Immature natural killer cell (primary cell): Measurements from ENCODE around the gene NDUFA13. TPM values are rescaled to one million over a fixed set of nuclear protein-coding genes. Genes with fewer than 3 reads are reported as not detected.

Experiments
- DNase-seq, 3 donors: peaks; one replicate each; pipeline ENCODE4 v3.0.0; 2022; ENCODE audit warnings: mixed read lengths in 1 of 3
- H3K27ac Mint-ChIP-seq, 6 donors: one replicate each; pipeline ENCODE4 v1.8.0; 2020; ENCODE audit warnings: mixed read lengths in 6 of 6, mild to moderate bottlenecking in 5 of 6, inconsistent platforms in 4 of 6, moderate library complexity in 3 of 6
- H3K27me3 Mint-ChIP-seq, 3 donors: one replicate each; pipeline ENCODE4 v1.8.0; 2020 to 2021; ENCODE audit warnings: low read depth in 3 of 3, mild to moderate bottlenecking in 3 of 3, mixed read lengths in 3 of 3, moderate library complexity in 3 of 3, inconsistent platforms in 1 of 3
- H3K36me3 Mint-ChIP-seq, 3 donors: one replicate each; pipeline ENCODE4 v1.8.0; 2020; ENCODE audit warnings: mixed read lengths in 3 of 3, inconsistent platforms in 2 of 3, mild to moderate bottlenecking in 2 of 3
- H3K4me1 Mint-ChIP-seq, 2 donors: one replicate each; pipeline ENCODE4 v1.8.0; 2020; ENCODE audit warnings: inconsistent platforms in 2 of 2, mild to moderate bottlenecking in 2 of 2, mixed read lengths in 2 of 2, moderate library complexity in 1 of 2
- H3K4me3 Mint-ChIP-seq, 5 donors: one replicate each; pipeline ENCODE4 v1.8.0; 2020; ENCODE audit warnings: mild to moderate bottlenecking in 5 of 5, mixed read lengths in 5 of 5, inconsistent platforms in 3 of 5, moderate library complexity in 3 of 5
- H3K9me3 Mint-ChIP-seq, 6 donors: one replicate each; pipeline ENCODE4 v1.8.0; 2020; ENCODE audit warnings: mild to moderate bottlenecking in 6 of 6, mixed read lengths in 6 of 6, inconsistent platforms in 4 of 6, moderate library complexity in 3 of 6
- polyA plus RNA-seq, 3 donors: library from polyadenylated mRNA; unstranded; fragments of 300-500 nt; fragmentation: Illumina TruSeq; gene quantifications; one replicate each; pipeline ENCODE4 v1.2.3, GENCODE V29; 2021

The NDUFA13 gene
- polyA plus RNA-seq, 3 donors from 2014 or later, result 242 to 566 (median 301) TPM

GRCh38 chr19:19544257-19544953 lies 28.4 kb downstream of the NDUFA13 start:
- H3K27me3 Mint-ChIP-seq, result peaks cover 2 to 8% (median 2%) of the 10 kb centered on the region in 3 donors
- H3K9me3 Mint-ChIP-seq, result no peaks in the 10 kb centered on the region
- H3K27ac Mint-ChIP-seq, result no peak overlapping the region
- peaks cover 6 to 12% of the 10 kb centered on the region in 2 donors for H3K4me1 Mint-ChIP-seq
- no peak for DNase-seq
- no peaks in the 10 kb centered on the region for H3K36me3 Mint-ChIP-seq
- no peak overlapping the region for H3K4me3 Mint-ChIP-seq

DNA sequence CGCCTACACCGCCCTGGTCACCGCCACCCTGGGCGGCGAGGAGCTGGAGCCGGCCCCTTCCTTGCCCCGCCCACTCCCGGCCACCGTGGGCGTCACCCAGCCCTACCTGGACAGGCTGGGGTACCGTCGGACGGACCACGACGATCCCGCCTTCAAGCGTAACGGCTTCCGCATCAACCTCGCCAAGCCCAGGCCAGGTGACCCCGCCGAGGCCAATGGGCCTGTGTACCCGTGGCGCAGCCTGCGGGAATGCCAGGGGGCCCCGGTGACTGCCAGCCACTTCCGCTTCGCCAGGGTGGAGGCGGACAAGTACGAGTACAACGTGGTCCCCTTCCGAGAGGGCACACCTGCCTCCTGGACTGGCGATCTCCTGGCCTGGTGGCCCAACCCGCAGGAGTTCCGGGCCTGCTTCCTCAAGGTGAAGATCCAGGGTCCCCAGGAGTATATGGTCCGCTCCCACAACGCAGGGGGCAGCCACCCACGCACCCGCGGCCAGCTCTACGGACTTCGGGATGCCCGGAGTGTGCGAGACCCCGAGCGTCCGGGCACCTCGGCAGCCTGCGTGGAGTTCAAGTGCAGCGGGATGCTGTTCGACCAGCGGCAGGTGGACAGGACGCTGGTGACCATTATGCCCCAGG lies 29.0 kb downstream of the NDUFA13 start:
- Mint-ChIP-seq H3K27ac (no peak overlapping the region), H3K36me3 (no peaks in the 10 kb centered on the region), H3K4me1 (peaks cover 6 to 12% of the 10 kb centered on the region in 2 donors), H3K9me3 (no peaks in the 10 kb centered on the region), H3K4me3 (no peak overlapping the region), H3K27me3 (peaks cover 0 to 10% (median 2%) of the 10 kb centered on the region in 3 donors)
- no peak for DNase-seq

GRCh38 chr19:19545707-19546106 lies 29.7 kb downstream of the NDUFA13 start:
- no peak overlapping the region for H3K27ac Mint-ChIP-seq
- H3K9me3 Mint-ChIP-seq, result no peaks in the 10 kb centered on the region
- no peak for DNase-seq
- H3K4me1 Mint-ChIP-seq, result peaks cover 2 to 9% of the 10 kb centered on the region in 2 donors
- no peak overlapping the region for H3K4me3 Mint-ChIP-seq
- H3K27me3 Mint-ChIP-seq, result peaks cover 0 to 8% (median 2%) of the 10 kb centered on the region in 3 donors
- H3K36me3 Mint-ChIP-seq, result no peaks in the 10 kb centered on the region

DNA sequence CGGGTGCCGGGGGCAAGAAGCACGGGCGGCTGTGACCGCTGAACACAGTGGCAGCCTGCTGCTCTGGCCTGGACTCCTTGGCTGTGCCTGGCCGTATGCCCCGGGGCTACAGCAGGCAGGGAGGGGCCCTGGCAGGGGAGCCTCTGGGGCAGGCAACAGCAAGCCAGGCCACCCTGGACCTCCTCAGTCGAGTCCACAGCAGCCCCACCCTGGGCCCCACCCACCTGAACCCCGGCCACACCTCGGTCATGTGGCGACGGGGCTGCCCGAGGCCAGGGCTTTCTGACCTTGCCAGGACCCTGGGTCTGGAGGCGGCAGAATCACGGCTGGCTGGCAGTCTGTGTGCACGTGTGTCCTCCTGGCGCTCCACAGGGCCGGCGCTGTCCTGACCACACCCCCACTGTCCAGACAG lies 30.7 kb downstream of the NDUFA13 start:
- Mint-ChIP-seq H3K4me1 (peaks cover 0 to 7% of the 10 kb centered on the region in 2 donors), H3K36me3 (no peaks in the 10 kb centered on the region), H3K27me3 (peaks cover 0 to 8% (median 2%) of the 10 kb centered on the region in 3 donors), H3K9me3 (no peaks in the 10 kb centered on the region), H3K27ac (no peak overlapping the region), H3K4me3 (no peak overlapping the region)
- DNase-seq, result no peak

GRCh38 chr19:19547674-19548336 lies 31.8 kb downstream of the NDUFA13 start:
- DNase-seq, result no peak
- H3K4me1 Mint-ChIP-seq, result no peaks in the 10 kb centered on the region
- H3K27ac Mint-ChIP-seq, result no peak overlapping the region
- peaks cover 0 to 6% (median under 1%) of the 10 kb centered on the region in 3 donors for H3K27me3 Mint-ChIP-seq
- H3K9me3 Mint-ChIP-seq, result no peaks in the 10 kb centered on the region
- no peaks in the 10 kb centered on the region for H3K36me3 Mint-ChIP-seq
- no peak overlapping the region for H3K4me3 Mint-ChIP-seq

GRCh38 chr19:19548915-19549759 lies 33.1 kb downstream of the NDUFA13 start:
- peaks cover 0 to 6% (median 0%) of the 10 kb centered on the region in 3 donors for H3K27me3 Mint-ChIP-seq
- H3K27ac Mint-ChIP-seq, result no peak overlapping the region
- no peak overlapping the region for H3K4me3 Mint-ChIP-seq
- H3K36me3 Mint-ChIP-seq, result no peaks in the 10 kb centered on the region
- no peaks in the 10 kb centered on the region for H3K9me3 Mint-ChIP-seq
- no peaks in the 10 kb centered on the region for H3K4me1 Mint-ChIP-seq
- DNase-seq, result no peak

GRCh38 chr19:19549804-19550464 lies 33.9 kb downstream of the NDUFA13 start:
- Mint-ChIP-seq H3K36me3 (no peaks in the 10 kb centered on the region), H3K9me3 (no peaks in the 10 kb centered on the region), H3K27ac (no peak overlapping the region), H3K4me1 (no peaks in the 10 kb centered on the region), H3K27me3 (peaks cover 0 to 6% (median 0%) of the 10 kb centered on the region in 3 donors), H3K4me3 (no peak overlapping the region)
- no peak for DNase-seq

DNA sequence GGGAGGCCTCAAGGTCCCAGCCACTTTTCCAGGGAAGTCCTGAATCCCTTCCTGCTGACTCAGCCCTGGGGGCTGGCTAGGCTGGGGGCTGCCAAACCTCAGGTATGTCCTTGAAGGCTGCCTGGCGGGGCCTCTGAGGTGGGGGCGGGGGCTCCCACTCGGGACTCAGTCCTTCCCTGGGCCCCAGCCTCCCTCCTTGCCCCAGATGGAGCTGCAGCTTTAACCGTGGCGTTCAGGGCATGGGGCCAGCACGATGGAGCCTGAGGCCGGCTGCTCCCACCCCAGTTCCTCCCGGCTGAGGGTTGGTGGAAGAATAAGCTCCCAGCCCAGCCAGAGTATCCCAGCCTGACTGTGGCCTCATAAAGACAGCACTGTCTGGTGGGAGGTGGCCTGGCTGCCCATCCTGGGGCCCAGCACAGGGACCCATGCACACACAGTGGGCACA lies 34.5 kb downstream of the NDUFA13 start:
- no peaks in the 10 kb centered on the region for H3K9me3 Mint-ChIP-seq
- no peak for DNase-seq
- peaks cover 0 to 6% (median 0%) of the 10 kb centered on the region in 3 donors for H3K27me3 Mint-ChIP-seq
- H3K4me1 Mint-ChIP-seq, result no peaks in the 10 kb centered on the region
- H3K27ac Mint-ChIP-seq, result no peak overlapping the region
- no peak overlapping the region for H3K4me3 Mint-ChIP-seq
- no peaks in the 10 kb centered on the region for H3K36me3 Mint-ChIP-seq

- peaks cover 0 to 6% (median 0%) of the 10 kb centered on the region in 3 donors for H3K27me3 Mint-ChIP-seq
- no peaks in the 10 kb centered on the region for H3K36me3 Mint-ChIP-seq
- no peak for DNase-seq
- no peak overlapping the region for H3K27ac Mint-ChIP-seq
- H3K9me3 Mint-ChIP-seq, result no peaks in the 10 kb centered on the region
- no peaks in the 10 kb centered on the region for H3K4me1 Mint-ChIP-seq
- H3K4me3 Mint-ChIP-seq, result no peak overlapping the region
These were observed 35.2 kb downstream of the NDUFA13 start for GRCh38 chr19:19550972-19551852.

GRCh38 chr19:19551853-19552192 lies 35.8 kb downstream of the NDUFA13 start:
- Mint-ChIP-seq H3K36me3 (no peaks in the 10 kb centered on the region), H3K27ac (no peak overlapping the region), H3K4me1 (no peaks in the 10 kb centered on the region), H3K27me3 (peaks cover 0 to 6% (median 0%) of the 10 kb centered on the region in 3 donors), H3K4me3 (no peak overlapping the region), H3K9me3 (no peaks in the 10 kb centered on the region)
- DNase-seq, result no peak

DNA sequence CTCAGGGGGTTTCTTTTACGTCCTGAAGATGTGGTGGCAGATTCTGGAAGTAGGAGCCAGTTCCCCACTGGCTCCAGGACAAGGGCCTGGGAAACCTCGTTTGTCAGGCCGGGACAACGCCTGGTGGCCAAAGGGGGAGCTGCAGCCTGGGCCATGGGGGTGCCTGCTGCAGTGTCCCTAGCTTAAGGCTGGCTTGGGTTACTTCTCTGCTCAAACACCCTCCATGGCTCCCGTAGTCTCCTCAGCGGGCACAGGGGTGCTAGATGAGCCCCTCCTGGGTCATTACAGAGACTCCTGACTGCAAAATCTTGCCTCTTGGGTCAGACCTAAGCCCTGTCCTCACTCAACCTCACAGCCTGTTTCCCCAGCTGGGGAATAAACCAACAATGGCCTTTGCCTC lies 36.8 kb downstream of the NDUFA13 start:
- H3K4me1 Mint-ChIP-seq, result no peaks in the 10 kb centered on the region
- H3K27me3 Mint-ChIP-seq, result peaks cover 0 to 3% (median 1%) of the 10 kb centered on the region in 3 donors
- DNase-seq, result no peak
- H3K4me3 Mint-ChIP-seq, result no peak overlapping the region
- no peak overlapping the region for H3K27ac Mint-ChIP-seq
- H3K36me3 Mint-ChIP-seq, result no peaks in the 10 kb centered on the region
- H3K9me3 Mint-ChIP-seq, result no peaks in the 10 kb centered on the region

- DNase-seq, result no peak
- no peaks in the 10 kb centered on the region for H3K36me3 Mint-ChIP-seq
- no peak overlapping the region for H3K27ac Mint-ChIP-seq
- H3K27me3 Mint-ChIP-seq, result peaks cover 0 to 3% (median 1%) of the 10 kb centered on the region in 3 donors
- no peaks in the 10 kb centered on the region for H3K9me3 Mint-ChIP-seq
- H3K4me1 Mint-ChIP-seq, result no peaks in the 10 kb centered on the region
- H3K4me3 Mint-ChIP-seq, result no peak overlapping the region
These were observed 37.6 kb downstream of the NDUFA13 start for GRCh38 chr19:19553670-19554069.
